Activated gamma-delta T cell treated with anti-CD3 and anti-CD28 coated beads, Interleukin-2, amount 50 U/mL, for 16 hours (primary cell): ENCODE data around the gene PEX5.

Source experiments
- DNase-seq: peaks from one replicate; pipeline ENCODE4 v3.0.0-alpha.2; 2020; ENCODE audit warnings: low read depth

The PEX5 gene

GRCh38 chr12:7189398-7190267, at the start of gene PEX5:
Gene PEX5 (plus strand): TSS chr12:7189686. CDS start chr12:7190378, 692 bp downstream.
- peak; percentile 71 for DNase-seq

- no peak for DNase-seq
These were observed 48.0 kb upstream of the PEX5 start for GRCh38 chr12:7141351-7142005.

GRCh38 chr12:7142056-7142644, 47.3 kb upstream of the PEX5 start:
- DNase-seq = peak; percentile 30

- DNase-seq = no peak
These were observed 46.5 kb upstream of the PEX5 start for GRCh38 chr12:7142809-7143465.

- DNase-seq = no peak
These were observed 45.9 kb upstream of the PEX5 start for GRCh38 chr12:7143564-7143963.

GRCh38 chr12:7144414-7145120, 44.9 kb upstream of the PEX5 start:
- no peak for DNase-seq

- no peak for DNase-seq
These were observed 43.8 kb upstream of the PEX5 start for GRCh38 chr12:7145671-7146070.

GRCh38 chr12:7146228-7146627, 43.3 kb upstream of the PEX5 start:
- DNase-seq = no peak

- DNase-seq = no peak
These were observed 42.6 kb upstream of the PEX5 start for GRCh38 chr12:7146906-7147305.

- no peak for DNase-seq
These were observed 39.1 kb upstream of the PEX5 start for GRCh38 chr12:7150356-7150755.

GRCh38 chr12:7150841-7151240, 38.6 kb upstream of the PEX5 start:
- no peak for DNase-seq

GRCh38 chr12:7151532-7151931, 38.0 kb upstream of the PEX5 start:
- no peak for DNase-seq

- DNase-seq = no peak
These were observed 36.7 kb upstream of the PEX5 start for GRCh38 chr12:7152818-7153217.

GRCh38 chr12:7154042-7154441, 35.4 kb upstream of the PEX5 start:
- no peak for DNase-seq

GRCh38 chr12:7154901-7155470, 34.5 kb upstream of the PEX5 start:
- DNase-seq = no peak

GRCh38 chr12:7155471-7156034, 33.9 kb upstream of the PEX5 start:
- DNase-seq = no peak

- DNase-seq = no peak
These were observed 33.0 kb upstream of the PEX5 start for GRCh38 chr12:7156259-7157197.

GRCh38 chr12:7157391-7157790, 32.1 kb upstream of the PEX5 start:
- no peak for DNase-seq

- no peak for DNase-seq
These were observed 30.5 kb upstream of the PEX5 start for GRCh38 chr12:7158781-7159609.
